PC-3 (cell line): Measurements from ENCODE around the gene C6orf89. TPM values are rescaled to one million over a fixed set of nuclear protein-coding genes. Genes with fewer than 3 reads are reported as not detected.

ENCODE experiments used
- ATAC-seq: fragments of 200-7000 bp; cut with Tn5 transposase; 2 replicates; pipeline ENCODE4 v1.9.1; 2020; ENCODE audit warnings: mild to moderate bottlenecking, moderate library complexity
- BruUV-seq: library from RNA; stranded (reverse); fragments of 400-500 nt; replicated peaks from 2 replicates; lab custom pipeline; 2021; lab: Mats Ljungman, UMichigan
- CTCF ChIA-PET: fragments of 300-600 bp; sonication (Branson Sonifier 250); formaldehyde crosslinking; loops from one replicate; lab custom pipeline; 2022; ENCODE audit warnings: antibody characterized with exemption; lab: Charles Lee
- POLR2A ChIA-PET: fragments of 300-600 bp; sonication (Branson Sonifier 250); formaldehyde crosslinking; loops from one replicate; lab custom pipeline; 2022; ENCODE audit warnings: antibody characterized with exemption; ENCODE audit not compliant: unreplicated experiment; lab: Charles Lee
- DNase-seq: peaks from one replicate; pipeline ENCODE4 v3.0.0-alpha.2; 2015
- H2AFZ ChIP-seq: fragments of 300-600 bp; sonication (generic); 2 replicates; pipeline ENCODE4 v1.6.0; 2016; ENCODE audit warnings: antibody characterized with exemption, low read length
- H3F3A ChIP-seq: fragments of 300-600 bp; sonication (generic); one replicate; pipeline ENCODE4 v1.6.0; 2017; ENCODE audit warnings: antibody characterized with exemption, low read length, control low read depth, mild to moderate bottlenecking; ENCODE audit not compliant: unreplicated experiment
- H3K27ac ChIP-seq: fragments of 300-600 bp; sonication (generic); 2 replicates; pipeline ENCODE4 v1.5.1; 2016; ENCODE audit warnings: mild to moderate bottlenecking, low read length
- H3K27me3 ChIP-seq: fragments of 300-600 bp; sonication (generic); 2 replicates; pipeline ENCODE4 v1.6.1; 2016; ENCODE audit warnings: low read length, mixed read lengths
- H3K36me3 ChIP-seq: fragments of 300-600 bp; sonication (generic); 2 replicates; pipeline ENCODE4 v1.6.1; 2016; ENCODE audit warnings: low read depth, mixed run types, low read length, mixed read lengths
- H3K4me1 ChIP-seq: fragments of 300-600 bp; sonication (generic); 2 replicates; pipeline ENCODE4 v1.5.1; 2016; ENCODE audit warnings: low read length; ENCODE audit not compliant: insufficient read depth
- H3K4me2 ChIP-seq: fragments of 300-600 bp; sonication (generic); 2 replicates; pipeline ENCODE4 v1.6.0; 2016; ENCODE audit warnings: low read length
- H3K4me3 ChIP-seq: fragments of 300-600 bp; sonication (generic); 2 replicates; pipeline ENCODE4 v1.5.1; 2016; ENCODE audit warnings: mild to moderate bottlenecking, low read length, mixed read lengths
- H3K79me2 ChIP-seq: fragments of 300-600 bp; sonication (generic); 2 replicates; pipeline ENCODE4 v1.6.1; 2017; ENCODE audit warnings: low read length, mixed read lengths
- H3K9ac ChIP-seq: fragments of 300-600 bp; sonication (generic); 2 replicates; pipeline ENCODE4 v1.6.0; 2016; ENCODE audit warnings: mild to moderate bottlenecking, low read length
- H3K9me2 ChIP-seq: fragments of 300-600 bp; sonication (generic); replicated peaks from 2 replicates; pipeline ENCODE4 v1.6.1; 2016; ENCODE audit warnings: mixed run types, low read length, mixed read lengths
- H3K9me3 ChIP-seq: fragments of 300-600 bp; sonication (generic); 2 replicates; pipeline ENCODE4 v1.6.1; 2016; ENCODE audit warnings: low read length, mixed read lengths
- H4K20me1 ChIP-seq: fragments of 300-600 bp; sonication (generic); 2 replicates; pipeline ENCODE4 v1.6.1; 2016; ENCODE audit warnings: low read length, mixed read lengths
- CTCF ChIP-seq: fragments of 300-600 bp; sonication (generic); conservative IDR thresholded peaks from 2 replicates; pipeline ENCODE4 v1.5.1; 2017; ENCODE audit warnings: antibody characterized with exemption, low read depth, mild to moderate bottlenecking, low read length
- EZH2 ChIP-seq: fragments of 300-600 bp; sonication (generic); IDR thresholded peaks from one replicate; pipeline ENCODE4 v1.6.1; 2017; ENCODE audit warnings: antibody characterized with exemption, mild to moderate bottlenecking, low read length; ENCODE audit not compliant: unreplicated experiment
- EZH2phosphoT487 ChIP-seq: fragments of 300-600 bp; sonication (generic); IDR thresholded peaks from 2 replicates; pipeline ENCODE4 v1.6.1; 2018; ENCODE audit warnings: mild to moderate bottlenecking, antibody characterized with exemption, low read length, borderline replicate concordance
- intact Hi-C: fragments of 100-400 bp; cut with micrococcal nuclease; formaldehyde crosslinking; loops from 2 replicates; pipeline ENCODE4 v1.9.0; 2023
- total RNA-seq: library from RNA; depleted of rRNA; stranded (reverse); fragments of >200 nt; gene quantifications from 2 replicates; pipeline ENCODE4 v1.2.3, GENCODE V29; 2014

The C6orf89 gene
- total RNA-seq, 1 experiment from 2014 or later: 27.8 TPM

GRCh38 chr6:36924131-36924530 is 38.4 kb downstream of the C6orf89 start:
- TF ChIP-seq EZH2phosphoT487 (no peak), EZH2 (no peak), CTCF (no peak)
- Histone ChIP-seq H3K4me1 (peaks cover 16% of the 10 kb centered on the region), H3F3A (no peaks in the 10 kb centered on the region), H3K9ac (no peak overlapping the region), H3K27ac (no peak overlapping the region), H3K27me3 (no peaks in the 10 kb centered on the region), H3K9me2 (no peaks in the 10 kb centered on the region), H2AFZ (no peak overlapping the region), H3K79me2 (no peaks in the 10 kb centered on the region), H3K9me3 (no peaks in the 10 kb centered on the region), H4K20me1 (no peaks in the 10 kb centered on the region), H3K4me2 (no peak overlapping the region), H3K4me3 (no peak overlapping the region), H3K36me3 (no peaks in the 10 kb centered on the region; the same call in 1 of the 2 replicates)
- no TSS peak for BruUV-seq
- DNase-seq: no peak
- intact Hi-C loops: no loop called here
- ChIA-PET POLR2A (no interaction called here), CTCF (no interaction called here)
- ATAC-seq: no peak

DNA sequence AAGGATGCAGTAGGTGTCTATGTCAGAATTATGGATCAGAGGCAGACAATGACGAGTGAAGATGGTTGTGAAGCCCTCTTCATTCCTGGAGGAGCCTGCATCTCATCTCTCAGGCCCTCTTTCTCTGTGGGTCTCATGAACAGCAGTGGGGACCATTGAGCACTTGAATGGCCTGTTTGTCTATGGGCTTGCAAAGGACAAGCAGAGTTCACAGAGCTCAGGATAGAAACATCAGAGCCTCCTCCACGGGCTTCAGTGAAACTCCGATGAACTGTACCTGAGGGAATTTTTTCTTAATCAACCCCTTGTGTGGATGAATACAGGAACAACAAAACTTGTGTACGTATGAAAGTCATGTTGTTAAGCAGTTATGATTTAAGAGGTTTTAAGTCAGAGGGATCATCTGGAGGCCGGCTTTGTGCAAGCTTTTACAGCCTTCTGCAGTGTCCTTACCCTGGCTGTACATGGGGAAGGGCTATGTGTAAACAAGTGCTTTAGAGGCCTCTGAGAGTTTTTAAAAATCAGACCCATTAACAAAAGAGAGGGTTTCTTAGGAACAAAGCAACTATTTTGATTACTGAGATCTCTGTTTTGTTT is 39.1 kb downstream of the C6orf89 start:
- H3K36me3 ChIP-seq: no peaks in the 10 kb centered on the region
- no TSS peak for BruUV-seq
- CTCF ChIA-PET: no interaction called here

More for the DNA sequence above, 39.1 kb downstream of the C6orf89 start:
- Histone ChIP-seq H2AFZ (no peak overlapping the region), H3K27me3 (no peaks in the 10 kb centered on the region), H3K4me2 (no peak overlapping the region), H3K27ac (no peak overlapping the region), H4K20me1 (no peaks in the 10 kb centered on the region), H3K79me2 (no peaks in the 10 kb centered on the region), H3K4me1 (peaks cover 19% of the 10 kb centered on the region), H3K9ac (no peak overlapping the region), H3K4me3 (no peak overlapping the region), H3K9me3 (no peaks in the 10 kb centered on the region), H3K9me2 (no peaks in the 10 kb centered on the region), H3F3A (peaks cover 3% of the 10 kb centered on the region)
- intact Hi-C loops: no loop called here
- POLR2A ChIA-PET: no interaction called here
- DNase-seq (no peak), ATAC-seq (no peak)
- TF ChIP-seq CTCF (no peak), EZH2phosphoT487 (no peak), EZH2 (no peak)
